T1000 (cell line): Measurements from ENCODE around the gene RARS1.

Source experiments
- DNase-seq: peaks from one replicate; lab custom pipeline; 2025; ENCODE audit warnings: mixed read lengths; lab: John Stamatoyannopoulos, UW

RARS1 gene

DNA sequence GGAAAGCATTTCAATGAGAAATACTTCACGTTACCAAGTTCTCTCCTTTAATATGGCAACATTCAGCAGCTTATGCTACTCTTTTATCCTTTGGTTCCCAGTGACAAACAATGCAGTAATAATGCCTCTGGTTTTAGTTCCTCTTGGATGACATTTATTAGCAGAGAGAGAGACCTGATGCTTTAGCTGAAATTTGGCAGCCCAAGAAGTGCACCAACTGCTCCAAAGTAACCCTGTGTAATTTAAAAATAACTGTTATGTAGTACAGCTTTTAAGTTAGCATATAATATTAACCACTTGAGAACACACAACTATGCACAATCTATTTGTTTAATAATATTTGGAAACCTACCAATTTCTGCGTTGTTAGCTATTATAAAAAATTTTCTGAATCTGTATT is 71.1 kb downstream of the RARS1 start:
- no peak for DNase-seq

DNA sequence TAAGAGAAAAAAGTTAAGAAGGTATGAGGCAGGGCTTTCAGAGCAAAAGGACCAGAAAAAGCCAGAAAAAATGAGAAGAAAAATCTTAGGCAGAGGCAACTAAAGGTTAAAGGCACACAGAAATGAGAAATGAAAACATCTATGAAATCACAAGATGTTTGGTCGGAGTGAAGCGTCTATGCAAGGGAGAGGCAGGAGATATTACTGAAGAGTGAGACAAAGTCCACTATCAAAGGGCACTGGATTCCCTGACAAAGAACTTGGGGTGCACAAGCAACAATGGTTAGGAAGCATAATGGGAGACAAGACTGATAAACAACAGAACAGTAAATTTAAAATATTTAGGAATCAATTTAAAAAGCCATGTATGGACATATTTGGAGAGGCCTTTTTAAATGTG is 76.0 kb downstream of the RARS1 start:
- no peak for DNase-seq

DNA sequence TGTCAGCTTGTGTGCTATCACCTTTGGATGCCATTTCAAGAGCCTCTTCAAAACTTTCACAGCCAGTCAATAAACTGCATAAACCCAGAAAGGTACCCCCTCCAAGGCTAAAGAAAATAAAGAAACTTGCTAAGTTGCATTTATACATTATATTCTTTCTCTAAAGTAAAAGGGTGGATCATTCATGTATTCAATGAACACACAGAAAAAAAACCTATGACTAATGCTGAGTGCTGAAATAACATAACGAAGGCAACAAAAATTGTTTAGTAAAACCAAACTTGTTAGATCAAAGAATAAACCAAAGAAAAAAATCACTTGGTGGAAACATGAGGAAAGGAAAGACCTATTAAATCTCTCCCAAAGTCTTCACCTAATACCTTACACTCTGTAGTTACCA is 77.7 kb downstream of the RARS1 start:
- DNase-seq = no peak

DNA sequence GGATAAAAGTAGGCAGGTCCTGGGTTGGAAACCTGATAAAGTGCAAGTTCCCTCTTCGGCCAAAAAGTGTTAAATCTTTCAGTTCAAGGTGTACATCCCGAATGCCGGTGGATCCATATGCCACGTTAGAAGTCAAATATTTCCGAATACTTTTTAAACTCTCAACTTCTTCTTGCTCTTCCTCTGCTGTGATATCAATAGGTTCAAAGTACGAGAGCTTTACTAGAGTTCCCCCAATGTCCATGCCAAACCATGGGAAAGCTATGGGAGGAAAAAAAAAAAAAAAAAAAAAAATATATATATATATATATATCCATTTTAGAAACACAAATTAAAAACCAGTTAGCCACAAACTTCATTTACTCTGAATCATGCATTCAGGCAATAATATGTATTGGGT is 82.5 kb downstream of the RARS1 start:
- DNase-seq = no peak
